Ectodermal cell (in vitro differentiated cells): ENCODE measurements around the gene TSPAN18.

ENCODE experiments used
- H3K27ac ChIP-seq: 2 replicates; pipeline ENCODE4 v1.7.0; 2013; ENCODE audit warnings: mild to moderate bottlenecking, low read depth, low read length; ENCODE audit not compliant: insufficient read depth, poor library complexity, severe bottlenecking
- H3K27me3 ChIP-seq: 2 replicates; pipeline ENCODE4 v1.7.0; 2013; ENCODE audit warnings: mild to moderate bottlenecking, low read length; ENCODE audit not compliant: insufficient read depth, control insufficient read depth, poor library complexity, severe bottlenecking
- H3K36me3 ChIP-seq: one replicate; pipeline ENCODE4 v1.7.0; 2013; ENCODE audit warnings: low read length; ENCODE audit not compliant: control insufficient read depth, insufficient read depth
- H3K4me1 ChIP-seq: one replicate; pipeline ENCODE4 v1.7.0; 2013; ENCODE audit warnings: low read length; ENCODE audit not compliant: control insufficient read depth, insufficient read depth
- H3K4me3 ChIP-seq: 2 replicates; pipeline ENCODE4 v1.7.0; 2013; ENCODE audit warnings: low read depth, low read length, control low read depth; ENCODE audit not compliant: insufficient read depth
- H3K9me3 ChIP-seq: 2 replicates; pipeline ENCODE4 v1.7.0; 2013; ENCODE audit warnings: mild to moderate bottlenecking, low read length, moderate library complexity; ENCODE audit not compliant: control insufficient read depth
- WGBS, 2 experiments: methylation state at CpG; one replicate each; pipeline ENCODE4 v1.1.7; 2013; ENCODE audit warnings: missing lambda C conversion rate in 2 of 2; 5-methylcytosine and 5-hydroxymethylcytosine counted together

TSPAN18 gene

GRCh38 chr11:44910591-44910990 lies 183.8 kb downstream of the TSPAN18 start:
- Histone ChIP-seq H3K4me3 (no peak overlapping the region), H3K9me3 (no peaks in the 10 kb centered on the region), H3K4me1 (peaks cover 23% of the 10 kb centered on the region), H3K36me3 (no peaks in the 10 kb centered on the region), H3K27me3 (no peaks in the 10 kb centered on the region), H3K27ac (no peak overlapping the region)
- 92 to 93% methylated on average over 9 of the region's 9 CpGs for WGBS, 2 experiments

- Histone ChIP-seq H3K4me3 (no peak overlapping the region), H3K36me3 (no peaks in the 10 kb centered on the region), H3K9me3 (no peaks in the 10 kb centered on the region), H3K27ac (no peak overlapping the region), H3K27me3 (no peaks in the 10 kb centered on the region), H3K4me1 (peaks cover 23% of the 10 kb centered on the region)
- WGBS, 2 experiments = 27 to 28% methylated on average over 24 of the region's 24 CpGs
These were observed 184.5 kb downstream of the TSPAN18 start for GRCh38 chr11:44911029-44911814.

- 65 to 66% methylated on average over 12 of the region's 12 CpGs for WGBS, 2 experiments
- Histone ChIP-seq H3K4me1 (peaks cover 23% of the 10 kb centered on the region), H3K27ac (no peak overlapping the region), H3K36me3 (no peaks in the 10 kb centered on the region), H3K4me3 (no peak overlapping the region), H3K27me3 (no peaks in the 10 kb centered on the region), H3K9me3 (no peaks in the 10 kb centered on the region)
These were observed 185.7 kb downstream of the TSPAN18 start for GRCh38 chr11:44912270-44912987.

GRCh38 chr11:44913502-44913901 lies 186.7 kb downstream of the TSPAN18 start:
- H3K36me3 ChIP-seq = no peaks in the 10 kb centered on the region
- H3K4me3 ChIP-seq = no peak overlapping the region
- H3K4me1 ChIP-seq = peaks cover 20% of the 10 kb centered on the region
- no peaks in the 10 kb centered on the region for H3K9me3 ChIP-seq
- no peaks in the 10 kb centered on the region for H3K27me3 ChIP-seq
- H3K27ac ChIP-seq = no peak overlapping the region

- no peak overlapping the region for H3K27ac ChIP-seq
- H3K4me3 ChIP-seq = no peak overlapping the region
- no peaks in the 10 kb centered on the region for H3K9me3 ChIP-seq
- WGBS, 2 experiments = 97% methylated on average over 2 of the region's 2 CpGs
- no peaks in the 10 kb centered on the region for H3K27me3 ChIP-seq
- H3K4me1 ChIP-seq = peaks cover 18% of the 10 kb centered on the region
- no peaks in the 10 kb centered on the region for H3K36me3 ChIP-seq
These were observed 187.3 kb downstream of the TSPAN18 start for GRCh38 chr11:44914105-44914504.

- no peaks in the 10 kb centered on the region for H3K9me3 ChIP-seq
- H3K4me1 ChIP-seq = peaks cover 13% of the 10 kb centered on the region
- H3K36me3 ChIP-seq = no peaks in the 10 kb centered on the region
- WGBS, 2 experiments = 79 to 82% methylated on average over 10 of the region's 10 CpGs
- H3K27ac ChIP-seq = no peak overlapping the region
- no peaks in the 10 kb centered on the region for H3K27me3 ChIP-seq
- H3K4me3 ChIP-seq = no peak overlapping the region
These were observed 188.2 kb downstream of the TSPAN18 start for GRCh38 chr11:44915004-44915403.

- no peak overlapping the region for H3K27ac ChIP-seq
- H3K4me1 ChIP-seq = peaks cover 13% of the 10 kb centered on the region
- WGBS, 2 experiments = 94 to 97% methylated on average over 10 of the region's 10 CpGs
- no peaks in the 10 kb centered on the region for H3K27me3 ChIP-seq
- H3K4me3 ChIP-seq = no peak overlapping the region
- no peaks in the 10 kb centered on the region for H3K9me3 ChIP-seq
- no peaks in the 10 kb centered on the region for H3K36me3 ChIP-seq
These were observed 188.9 kb downstream of the TSPAN18 start for GRCh38 chr11:44915621-44916020.

- Histone ChIP-seq H3K27ac (no peak overlapping the region), H3K4me1 (peaks cover 6% of the 10 kb centered on the region), H3K9me3 (no peaks in the 10 kb centered on the region), H3K4me3 (no peak overlapping the region), H3K27me3 (no peaks in the 10 kb centered on the region), H3K36me3 (no peaks in the 10 kb centered on the region)
- WGBS, 2 experiments = 95 to 97% methylated on average over 8 of the region's 8 CpGs
These were observed 189.6 kb downstream of the TSPAN18 start for GRCh38 chr11:44916331-44916730.

GRCh38 chr11:44916801-44917385 lies 190.1 kb downstream of the TSPAN18 start:
- Histone ChIP-seq H3K27me3 (no peaks in the 10 kb centered on the region), H3K4me1 (peaks cover 4% of the 10 kb centered on the region), H3K36me3 (no peaks in the 10 kb centered on the region), H3K4me3 (no peak overlapping the region), H3K9me3 (no peaks in the 10 kb centered on the region), H3K27ac (no peak overlapping the region)
- 85% methylated on average over 10 of the region's 10 CpGs for WGBS, 2 experiments

- H3K4me1 ChIP-seq = no peaks in the 10 kb centered on the region
- H3K4me3 ChIP-seq = no peak overlapping the region
- H3K27me3 ChIP-seq = no peaks in the 10 kb centered on the region
- H3K36me3 ChIP-seq = no peaks in the 10 kb centered on the region
- H3K9me3 ChIP-seq = no peaks in the 10 kb centered on the region
- no peak overlapping the region for H3K27ac ChIP-seq
- 94 to 95% methylated on average over 4 of the region's 4 CpGs for WGBS, 2 experiments
These were observed 191.0 kb downstream of the TSPAN18 start for GRCh38 chr11:44917741-44918140.
